HK-2 (cell line): ENCODE measurements around the gene ALLC.

ENCODE experiments used
- DNase-seq: peaks from one replicate; pipeline ENCODE4 v3.0.0-alpha.2; 2018; ENCODE audit not compliant: unreplicated experiment

ALLC gene

GRCh38 chr2:3639653-3640052 is 18.3 kb upstream of the ALLC start:
- DNase-seq = no peak

GRCh38 chr2:3641181-3641580 is 16.8 kb upstream of the ALLC start:
- DNase-seq = no peak

GRCh38 chr2:3641841-3642421 is 16.1 kb upstream of the ALLC start:
- no peak for DNase-seq

GRCh38 chr2:3642521-3643215 is 15.3 kb upstream of the ALLC start:
- DNase-seq = no peak

GRCh38 chr2:3643371-3644245 is 14.4 kb upstream of the ALLC start:
- no peak for DNase-seq

GRCh38 chr2:3644246-3644525 is 13.8 kb upstream of the ALLC start:
- no peak for DNase-seq

- DNase-seq = no peak
Observed at GRCh38 chr2:3644891-3645605, 13.0 kb upstream of the ALLC start.

- DNase-seq = no peak
Observed at GRCh38 chr2:3645745-3646389, 12.1 kb upstream of the ALLC start.

- no peak for DNase-seq
Observed at GRCh38 chr2:3646446-3646845, 11.6 kb upstream of the ALLC start.

GRCh38 chr2:3647246-3647645 is 10.8 kb upstream of the ALLC start:
- DNase-seq = no peak

- no peak for DNase-seq
Observed at GRCh38 chr2:3647831-3648651, 10.0 kb upstream of the ALLC start.

- DNase-seq = no peak
Observed at GRCh38 chr2:3648652-3649177, 9.3 kb upstream of the ALLC start.

- no peak for DNase-seq
Observed at GRCh38 chr2:3649581-3649980, 8.4 kb upstream of the ALLC start.

- no peak for DNase-seq
Observed at GRCh38 chr2:3650140-3650920, 7.7 kb upstream of the ALLC start.

GRCh38 chr2:3651691-3652648 is 6.0 kb upstream of the ALLC start:
- DNase-seq = peak; percentile 14

- DNase-seq = no peak
Observed at GRCh38 chr2:3652896-3653625, 4.9 kb upstream of the ALLC start.

GRCh38 chr2:3654011-3654410 is 4.0 kb upstream of the ALLC start:
- no peak for DNase-seq
